WI38 (cell line): ENCODE data around the gene LTBP1.

ENCODE experiments used
- H3K4me3 ChIP-seq: 2 replicates; pipeline ENCODE4 v1.5.1; 2011; ENCODE audit warnings: low read depth, mild to moderate bottlenecking, control low read depth, low read length
- TF ChIP-seq, protein P1 (sequence below): IDR thresholded peaks from 2 replicates; pipeline ENCODE4 v1.5.1; 2012; ENCODE audit warnings: low read depth, mild to moderate bottlenecking, control low read depth, low read length

LTBP1 gene

DNA sequence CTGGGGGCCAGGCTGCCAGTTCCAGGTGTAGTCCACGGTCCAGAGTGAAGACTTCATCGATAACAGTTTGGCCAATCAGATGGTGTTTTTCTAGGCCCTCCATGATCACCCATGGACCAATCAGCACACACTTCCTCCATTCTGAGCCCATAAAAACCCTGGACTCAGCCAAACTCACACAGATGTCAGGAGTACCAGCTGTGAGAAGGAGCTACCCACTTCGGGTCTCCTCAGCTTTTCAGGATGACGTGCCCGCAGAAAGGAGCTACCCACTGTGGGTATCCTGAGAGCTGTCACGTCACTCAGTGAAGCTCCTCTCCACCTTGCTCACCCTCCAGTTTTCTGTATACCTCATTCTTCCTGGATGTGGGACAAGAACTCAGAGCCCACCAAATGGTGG is 319.7 kb downstream of the LTBP1 start:
- TF ChIP-seq, protein P1, sequence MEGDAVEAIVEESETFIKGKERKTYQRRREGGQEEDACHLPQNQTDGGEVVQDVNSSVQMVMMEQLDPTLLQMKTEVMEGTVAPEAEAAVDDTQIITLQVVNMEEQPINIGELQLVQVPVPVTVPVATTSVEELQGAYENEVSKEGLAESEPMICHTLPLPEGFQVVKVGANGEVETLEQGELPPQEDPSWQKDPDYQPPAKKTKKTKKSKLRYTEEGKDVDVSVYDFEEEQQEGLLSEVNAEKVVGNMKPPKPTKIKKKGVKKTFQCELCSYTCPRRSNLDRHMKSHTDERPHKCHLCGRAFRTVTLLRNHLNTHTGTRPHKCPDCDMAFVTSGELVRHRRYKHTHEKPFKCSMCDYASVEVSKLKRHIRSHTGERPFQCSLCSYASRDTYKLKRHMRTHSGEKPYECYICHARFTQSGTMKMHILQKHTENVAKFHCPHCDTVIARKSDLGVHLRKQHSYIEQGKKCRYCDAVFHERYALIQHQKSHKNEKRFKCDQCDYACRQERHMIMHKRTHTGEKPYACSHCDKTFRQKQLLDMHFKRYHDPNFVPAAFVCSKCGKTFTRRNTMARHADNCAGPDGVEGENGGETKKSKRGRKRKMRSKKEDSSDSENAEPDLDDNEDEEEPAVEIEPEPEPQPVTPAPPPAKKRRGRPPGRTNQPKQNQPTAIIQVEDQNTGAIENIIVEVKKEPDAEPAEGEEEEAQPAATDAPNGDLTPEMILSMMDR: no peak
- no peak overlapping the region for H3K4me3 ChIP-seq

DNA sequence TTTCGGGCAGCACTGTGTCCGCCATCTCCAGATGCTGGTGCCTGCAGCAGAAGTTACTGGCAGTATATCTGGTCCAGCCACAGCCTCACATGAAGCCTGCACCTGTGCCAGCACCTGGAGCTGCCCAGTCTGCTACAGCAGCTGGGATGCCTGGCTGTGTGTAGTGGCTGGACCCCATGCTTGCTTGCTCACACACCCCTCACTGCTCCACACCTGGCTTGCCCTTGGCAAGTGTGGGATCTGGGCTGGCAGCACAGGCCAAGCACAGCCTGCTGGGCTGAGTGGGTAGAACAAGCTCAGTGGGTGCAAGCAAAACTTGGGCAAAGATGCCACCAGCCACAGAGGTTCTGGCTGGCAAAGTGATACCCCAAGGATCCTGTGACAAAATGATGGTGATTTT is 320.3 kb downstream of the LTBP1 start:
- TF ChIP-seq, protein P1: no peak
- H3K4me3 ChIP-seq: no peak overlapping the region

DNA sequence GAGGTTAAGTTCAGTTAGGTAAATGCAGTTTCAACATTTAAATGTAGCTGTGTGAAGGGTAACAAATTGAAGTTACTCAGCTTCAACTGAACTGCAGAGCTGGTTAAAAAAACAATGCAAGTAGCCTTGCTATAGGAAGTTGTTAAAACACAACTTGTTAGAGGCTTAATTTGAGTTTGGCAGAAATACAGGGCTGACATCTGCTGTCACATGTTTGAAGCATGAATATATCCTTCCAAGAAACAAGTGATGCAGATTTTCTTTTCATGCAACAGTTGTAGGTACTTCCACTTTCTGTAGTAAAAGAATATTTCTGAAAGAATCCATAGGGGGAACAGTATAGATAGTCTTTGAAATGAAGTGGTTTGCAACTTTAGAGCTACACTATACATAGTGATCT is 321.0 kb downstream of the LTBP1 start:
- no peak overlapping the region for H3K4me3 ChIP-seq
- TF ChIP-seq, protein P1: no peak

DNA sequence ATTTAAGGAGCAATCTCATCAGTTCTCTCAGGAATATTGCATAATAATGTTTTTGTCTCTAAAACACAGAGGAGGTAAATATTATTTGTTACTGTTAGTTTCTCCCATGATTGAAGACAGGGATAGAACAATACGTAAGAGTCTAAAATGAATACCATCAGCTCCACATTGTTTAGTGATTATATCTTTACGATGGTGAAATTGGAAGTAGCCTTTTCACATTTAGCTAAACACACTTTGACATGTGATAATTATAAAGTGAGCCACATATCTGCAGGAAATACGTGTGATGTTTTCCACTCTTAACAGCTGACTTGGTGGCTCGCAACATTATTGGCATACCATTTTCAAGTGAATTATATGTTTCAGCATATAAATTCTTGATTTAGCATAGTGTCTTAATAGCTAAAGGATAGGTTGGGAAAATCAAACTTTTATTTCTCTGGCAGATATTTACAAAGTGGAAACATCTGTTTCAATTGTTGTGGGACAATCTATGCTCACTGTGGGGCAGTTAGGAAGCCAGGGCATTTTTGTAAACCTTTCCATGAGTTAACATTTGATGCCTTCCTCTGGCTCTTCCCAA is 321.6 kb downstream of the LTBP1 start:
- TF ChIP-seq, protein P1: no peak
- no peak overlapping the region for H3K4me3 ChIP-seq

DNA sequence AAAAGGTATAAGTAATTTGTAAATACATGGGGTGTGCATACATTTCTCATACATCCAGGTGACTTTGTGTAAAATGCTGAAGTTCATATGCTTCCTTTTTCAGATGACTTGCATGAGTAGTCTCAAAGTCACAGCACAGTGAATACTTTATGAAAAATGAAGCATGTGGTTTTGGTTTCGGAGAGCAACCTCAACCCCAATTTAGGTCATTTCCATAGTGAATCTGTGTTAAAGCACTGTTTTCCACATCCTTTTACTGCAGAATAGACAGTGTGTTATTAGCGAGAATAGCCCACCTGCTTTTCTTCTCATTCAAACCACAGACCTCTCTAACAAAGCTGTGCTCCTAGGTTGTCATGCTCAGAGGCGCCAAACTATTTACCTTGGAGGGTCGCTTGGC is 325.2 kb downstream of the LTBP1 start:
- TF ChIP-seq, protein P1: no peak
- no peak overlapping the region for H3K4me3 ChIP-seq

DNA sequence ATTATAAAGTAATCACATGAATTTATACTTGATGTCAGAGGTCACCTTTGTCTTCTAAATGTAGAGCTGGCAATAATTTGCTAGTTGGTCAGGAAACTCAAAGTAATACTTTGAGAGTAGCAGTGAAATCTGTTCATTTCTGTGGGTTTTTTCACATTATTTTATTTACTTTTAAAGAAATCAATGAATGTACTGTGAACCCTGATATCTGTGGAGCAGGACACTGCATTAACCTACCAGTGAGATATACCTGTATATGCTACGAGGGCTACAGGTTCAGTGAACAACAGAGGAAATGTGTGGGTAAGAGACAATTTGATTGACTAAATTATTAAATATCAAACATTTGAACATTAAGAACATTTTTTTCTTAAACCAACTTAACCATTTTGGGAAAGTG is 326.7 kb downstream of the LTBP1 start:
- H3K4me3 ChIP-seq: no peak overlapping the region
- TF ChIP-seq, protein P1: no peak

DNA sequence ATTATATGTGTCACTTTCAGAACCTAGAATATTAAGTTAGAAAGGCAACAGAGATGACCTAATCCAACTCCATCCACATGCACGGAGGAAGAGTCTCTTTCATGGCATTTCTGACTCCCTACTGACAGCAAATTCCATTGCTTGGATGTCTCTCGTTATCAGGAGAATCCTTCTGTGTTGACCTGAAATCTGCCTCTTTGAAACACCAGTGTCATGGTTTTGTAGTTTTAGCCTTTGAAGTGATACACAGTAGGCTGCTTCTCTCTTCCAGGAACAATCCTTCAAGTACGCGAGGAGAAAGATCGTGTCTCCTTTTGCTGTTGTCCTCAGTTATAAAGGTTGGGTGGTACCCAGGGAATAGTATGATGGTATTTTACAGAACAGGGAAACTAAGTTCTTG is 327.8 kb downstream of the LTBP1 start:
- TF ChIP-seq, protein P1: no peak
- H3K4me3 ChIP-seq: no peak overlapping the region
